ENCODE data around the gene SLIT3.

- TF ChIP-seq POLR2A (IDR thresholded peaks at IDR 0.05) = no peak
- TF ChIP-seq, protein P1, sequence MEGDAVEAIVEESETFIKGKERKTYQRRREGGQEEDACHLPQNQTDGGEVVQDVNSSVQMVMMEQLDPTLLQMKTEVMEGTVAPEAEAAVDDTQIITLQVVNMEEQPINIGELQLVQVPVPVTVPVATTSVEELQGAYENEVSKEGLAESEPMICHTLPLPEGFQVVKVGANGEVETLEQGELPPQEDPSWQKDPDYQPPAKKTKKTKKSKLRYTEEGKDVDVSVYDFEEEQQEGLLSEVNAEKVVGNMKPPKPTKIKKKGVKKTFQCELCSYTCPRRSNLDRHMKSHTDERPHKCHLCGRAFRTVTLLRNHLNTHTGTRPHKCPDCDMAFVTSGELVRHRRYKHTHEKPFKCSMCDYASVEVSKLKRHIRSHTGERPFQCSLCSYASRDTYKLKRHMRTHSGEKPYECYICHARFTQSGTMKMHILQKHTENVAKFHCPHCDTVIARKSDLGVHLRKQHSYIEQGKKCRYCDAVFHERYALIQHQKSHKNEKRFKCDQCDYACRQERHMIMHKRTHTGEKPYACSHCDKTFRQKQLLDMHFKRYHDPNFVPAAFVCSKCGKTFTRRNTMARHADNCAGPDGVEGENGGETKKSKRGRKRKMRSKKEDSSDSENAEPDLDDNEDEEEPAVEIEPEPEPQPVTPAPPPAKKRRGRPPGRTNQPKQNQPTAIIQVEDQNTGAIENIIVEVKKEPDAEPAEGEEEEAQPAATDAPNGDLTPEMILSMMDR (IDR thresholded peaks at IDR 0.05) = no peak
These were observed 471.0 kb downstream of the SLIT3 start for GRCh38 chr5:168829922-168830417.

Data from Peyer's patch (tissue), 4 donors.